ENCODE results near the gene IQSEC1. TPM values are rescaled to one million over a fixed set of nuclear protein-coding genes. Genes with fewer than 3 reads are reported as not detected.

Gene IQSEC1
- total RNA-seq, 1 donor: 135 TPM

- Histone ChIP-seq H3K27me3 (ENCODE audit: insufficient read depth, low read length) (no peaks in the 10 kb centered on the region), H3K4me3 (ENCODE audit: low read length) (no peak overlapping the region), H3K4me1 (ENCODE audit: insufficient read depth, low read length) (peaks cover 36% of the 10 kb centered on the region), H3K9me3 (ENCODE audit: low read depth, low read length) (no peaks in the 10 kb centered on the region)
Observed at GRCh38 chr3:12974334-12974733, 98.9 kb downstream of the IQSEC1 start.

GRCh38 chr3:12973827-12974226 is 99.4 kb downstream of the IQSEC1 start:
- Histone ChIP-seq H3K27me3 (ENCODE audit: insufficient read depth, low read length) (no peaks in the 10 kb centered on the region), H3K4me1 (ENCODE audit: insufficient read depth, low read length) (peaks cover 37% of the 10 kb centered on the region), H3K4me3 (ENCODE audit: low read length) (no peak overlapping the region), H3K9me3 (ENCODE audit: low read depth, low read length) (no peaks in the 10 kb centered on the region)

DNA sequence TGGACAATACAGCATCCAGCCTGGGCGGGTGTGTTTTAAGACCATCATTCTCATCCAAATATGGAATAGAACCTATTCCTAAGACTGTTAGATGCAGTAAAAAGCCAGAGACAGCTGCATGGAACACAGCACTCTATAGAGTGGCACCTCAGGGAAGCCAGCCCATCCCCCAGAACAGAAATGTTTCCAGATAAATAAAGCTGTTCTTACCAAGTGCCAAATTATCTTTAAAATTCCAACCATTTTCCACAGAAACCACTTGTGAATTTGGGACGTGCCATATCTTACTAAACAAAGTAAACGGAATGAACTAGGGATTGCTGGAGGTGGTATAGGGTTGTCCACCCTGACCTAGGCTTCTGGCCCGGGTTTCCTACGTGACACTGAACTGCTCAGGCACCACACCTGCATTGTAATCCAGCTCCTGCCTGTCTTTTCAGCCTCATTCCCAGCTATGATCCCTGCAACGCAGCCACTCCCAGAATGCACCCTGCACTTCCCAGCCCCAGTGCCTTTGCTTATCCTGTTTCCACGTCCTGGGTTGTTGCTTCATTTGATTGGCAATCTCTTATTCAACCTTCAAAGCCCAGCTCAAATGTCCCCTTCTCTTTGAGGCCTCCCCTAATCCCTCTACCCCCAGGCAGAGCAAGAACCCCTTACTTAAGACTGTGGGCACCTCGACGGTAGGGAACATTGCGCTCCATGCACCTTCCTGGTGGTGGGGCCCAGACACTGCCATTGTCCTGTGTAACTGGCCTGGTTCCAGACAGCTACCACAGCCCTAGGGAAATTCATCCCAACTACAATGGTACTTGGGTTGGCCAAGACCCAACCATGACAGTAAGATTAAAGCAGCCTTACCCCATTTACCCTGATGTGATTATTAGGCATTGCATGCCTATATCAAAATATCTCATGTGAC is 100.2 kb downstream of the IQSEC1 start:
- no peak overlapping the region for H3K4me3 ChIP-seq (ENCODE audit: low read length)
- H3K9me3 ChIP-seq (ENCODE audit: low read depth, low read length): no peaks in the 10 kb centered on the region
- H3K27me3 ChIP-seq (ENCODE audit: insufficient read depth, low read length): no peaks in the 10 kb centered on the region
- peaks cover 45% of the 10 kb centered on the region for H3K4me1 ChIP-seq (ENCODE audit: insufficient read depth, low read length)

- no peak overlapping the region for H3K4me3 ChIP-seq (ENCODE audit: low read length)
- H3K9me3 ChIP-seq (ENCODE audit: low read depth, low read length): no peaks in the 10 kb centered on the region
- H3K27me3 ChIP-seq (ENCODE audit: insufficient read depth, low read length): no peaks in the 10 kb centered on the region
- H3K4me1 ChIP-seq (ENCODE audit: insufficient read depth, low read length): peaks cover 49% of the 10 kb centered on the region
Observed at GRCh38 chr3:12972043-12972442, 101.2 kb downstream of the IQSEC1 start.

- peaks cover 62% of the 10 kb centered on the region for H3K4me1 ChIP-seq (ENCODE audit: insufficient read depth, low read length)
- no peaks in the 10 kb centered on the region for H3K9me3 ChIP-seq (ENCODE audit: low read depth, low read length)
- no peak overlapping the region for H3K4me3 ChIP-seq (ENCODE audit: low read length)
- no peaks in the 10 kb centered on the region for H3K27me3 ChIP-seq (ENCODE audit: insufficient read depth, low read length)
Observed at GRCh38 chr3:12970684-12971083, 102.5 kb downstream of the IQSEC1 start.

DNA sequence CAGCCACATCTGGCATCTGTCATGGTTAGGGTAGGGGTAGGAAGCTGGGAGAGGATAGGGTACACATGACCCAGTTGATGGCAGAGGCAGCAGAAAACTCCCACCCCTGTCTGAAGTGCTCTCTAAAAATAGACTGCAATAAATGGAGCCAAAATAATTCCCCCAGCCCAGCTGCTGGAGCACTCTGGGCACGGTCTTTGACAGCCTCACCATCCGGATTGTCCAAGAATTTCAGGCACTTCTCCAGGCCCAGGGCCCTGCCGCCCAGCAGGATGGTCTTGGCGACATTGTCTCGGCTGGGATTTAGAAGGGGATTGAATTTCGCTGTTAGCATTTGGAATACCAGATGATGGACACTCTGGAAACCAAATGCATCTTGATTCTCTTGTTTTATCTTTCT is 103.7 kb downstream of the IQSEC1 start:
- no peaks in the 10 kb centered on the region for H3K9me3 ChIP-seq (ENCODE audit: low read depth, low read length)
- no peaks in the 10 kb centered on the region for H3K27me3 ChIP-seq (ENCODE audit: insufficient read depth, low read length)
- H3K4me1 ChIP-seq (ENCODE audit: insufficient read depth, low read length): peaks cover 67% of the 10 kb centered on the region
- H3K4me3 ChIP-seq (ENCODE audit: low read length): no peak overlapping the region

- Histone ChIP-seq H3K27me3 (ENCODE audit: insufficient read depth, low read length) (no peaks in the 10 kb centered on the region), H3K4me3 (ENCODE audit: low read length) (no peak overlapping the region), H3K4me1 (ENCODE audit: insufficient read depth, low read length) (peaks cover 67% of the 10 kb centered on the region), H3K9me3 (ENCODE audit: low read depth, low read length) (no peaks in the 10 kb centered on the region)
Observed at GRCh38 chr3:12968541-12968940, 104.7 kb downstream of the IQSEC1 start.

DNA sequence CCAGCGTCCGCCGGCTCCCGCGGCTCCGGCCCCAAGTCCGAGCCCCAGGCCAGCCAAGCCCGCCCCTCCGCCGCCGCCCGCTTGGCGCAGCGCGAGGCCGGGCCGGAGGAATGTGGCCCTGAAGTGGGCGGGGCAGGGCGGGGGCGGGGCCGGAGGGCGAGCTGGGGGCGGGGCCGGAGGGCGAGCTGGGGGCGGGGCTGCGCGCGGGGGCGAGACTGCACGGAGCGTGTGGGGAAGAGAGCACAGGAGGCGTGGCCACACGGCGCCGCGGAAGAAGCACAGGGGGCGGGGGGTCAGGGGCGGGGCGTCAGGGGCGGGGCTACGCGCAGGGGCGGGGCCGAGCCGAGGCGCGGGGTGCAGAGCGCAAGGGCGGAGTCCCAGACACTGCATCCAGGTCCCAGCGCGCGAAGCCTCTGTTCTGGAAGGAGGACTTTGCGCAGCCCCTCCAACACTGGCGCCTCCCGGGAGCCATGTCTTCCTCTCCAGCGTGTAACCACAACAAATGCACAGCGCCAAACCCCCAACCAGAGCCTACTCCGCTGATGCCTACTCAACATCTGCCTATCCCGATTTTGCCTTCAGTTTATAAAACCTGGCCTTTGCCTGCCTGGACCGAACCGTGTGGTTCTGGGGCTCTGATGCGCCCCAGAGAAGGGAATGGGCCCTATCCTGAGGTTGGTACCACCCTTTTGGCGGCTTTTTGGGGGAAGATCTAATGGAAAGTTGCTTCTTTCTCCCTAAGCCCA is 105.5 kb downstream of the IQSEC1 start:
- Histone ChIP-seq H3K27me3 (ENCODE audit: insufficient read depth, low read length) (no peaks in the 10 kb centered on the region), H3K4me1 (ENCODE audit: insufficient read depth, low read length) (peaks cover 68% of the 10 kb centered on the region), H3K4me3 (ENCODE audit: low read length) (peak overlapping the region; percentile 24)

GRCh38 chr3:12966847-12967605 is 106.2 kb downstream of the IQSEC1 start:
- H3K4me3 ChIP-seq (ENCODE audit: low read length): peak overlapping the region; percentile 24
- H3K9me3 ChIP-seq (ENCODE audit: low read depth, low read length): no peaks in the 10 kb centered on the region
- H3K4me1 ChIP-seq (ENCODE audit: insufficient read depth, low read length): peaks cover 71% of the 10 kb centered on the region
- no peaks in the 10 kb centered on the region for H3K27me3 ChIP-seq (ENCODE audit: insufficient read depth, low read length)

More for the DNA sequence above, 105.5 kb downstream of the IQSEC1 start:
- no peaks in the 10 kb centered on the region for H3K9me3 ChIP-seq (ENCODE audit: low read depth, low read length)

DNA sequence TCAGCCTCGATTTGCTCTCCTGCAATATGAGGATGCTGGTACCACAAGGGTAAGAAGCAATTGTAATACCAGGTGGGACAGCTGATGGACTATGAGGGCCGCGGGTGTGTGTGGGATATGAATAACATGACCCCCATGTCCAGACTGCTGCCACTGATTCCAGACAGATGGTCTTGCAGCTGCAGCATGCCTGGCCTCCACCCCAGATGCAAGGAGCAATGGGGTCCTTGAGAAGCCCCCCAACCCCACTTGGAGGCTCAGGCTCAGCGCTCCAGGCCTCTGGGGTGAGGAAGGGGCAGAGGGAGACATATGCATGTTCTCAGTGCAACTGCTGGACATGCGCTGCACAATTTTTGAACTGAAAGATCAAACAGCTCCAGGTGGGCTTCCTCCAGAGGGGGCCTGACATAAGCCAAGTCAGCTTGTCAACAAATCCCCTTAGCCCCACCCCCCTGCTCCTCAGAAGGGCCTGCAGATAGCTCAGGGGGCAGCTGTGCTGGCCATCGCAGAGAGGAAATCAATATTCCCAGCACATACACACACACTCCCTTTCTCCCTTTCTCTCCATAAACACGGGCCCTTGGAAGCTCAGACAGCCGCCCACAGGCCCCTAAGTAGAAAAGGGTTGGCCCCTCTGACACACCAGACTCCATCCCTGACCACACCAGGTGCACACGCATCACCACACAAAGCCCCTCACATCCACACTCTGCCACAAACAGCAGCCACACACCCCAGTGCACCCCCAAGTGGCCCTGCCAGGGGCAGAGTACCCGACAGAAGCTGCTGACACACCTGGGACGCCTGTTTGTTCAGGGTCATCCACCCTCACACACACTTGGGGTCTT is 107.0 kb downstream of the IQSEC1 start:
- H3K4me1 ChIP-seq (ENCODE audit: insufficient read depth, low read length): peaks cover 72% of the 10 kb centered on the region
- no peaks in the 10 kb centered on the region for H3K9me3 ChIP-seq (ENCODE audit: low read depth, low read length)
- no peak overlapping the region for H3K4me3 ChIP-seq (ENCODE audit: low read length)
- H3K27me3 ChIP-seq (ENCODE audit: insufficient read depth, low read length): no peaks in the 10 kb centered on the region

GRCh38 chr3:12964711-12965612 is 108.3 kb downstream of the IQSEC1 start:
- Histone ChIP-seq H3K27me3 (ENCODE audit: insufficient read depth, low read length) (no peaks in the 10 kb centered on the region), H3K4me3 (ENCODE audit: low read length) (no peak overlapping the region), H3K9me3 (ENCODE audit: low read depth, low read length) (no peaks in the 10 kb centered on the region), H3K4me1 (ENCODE audit: insufficient read depth, low read length) (peaks cover 82% of the 10 kb centered on the region)

DNA sequence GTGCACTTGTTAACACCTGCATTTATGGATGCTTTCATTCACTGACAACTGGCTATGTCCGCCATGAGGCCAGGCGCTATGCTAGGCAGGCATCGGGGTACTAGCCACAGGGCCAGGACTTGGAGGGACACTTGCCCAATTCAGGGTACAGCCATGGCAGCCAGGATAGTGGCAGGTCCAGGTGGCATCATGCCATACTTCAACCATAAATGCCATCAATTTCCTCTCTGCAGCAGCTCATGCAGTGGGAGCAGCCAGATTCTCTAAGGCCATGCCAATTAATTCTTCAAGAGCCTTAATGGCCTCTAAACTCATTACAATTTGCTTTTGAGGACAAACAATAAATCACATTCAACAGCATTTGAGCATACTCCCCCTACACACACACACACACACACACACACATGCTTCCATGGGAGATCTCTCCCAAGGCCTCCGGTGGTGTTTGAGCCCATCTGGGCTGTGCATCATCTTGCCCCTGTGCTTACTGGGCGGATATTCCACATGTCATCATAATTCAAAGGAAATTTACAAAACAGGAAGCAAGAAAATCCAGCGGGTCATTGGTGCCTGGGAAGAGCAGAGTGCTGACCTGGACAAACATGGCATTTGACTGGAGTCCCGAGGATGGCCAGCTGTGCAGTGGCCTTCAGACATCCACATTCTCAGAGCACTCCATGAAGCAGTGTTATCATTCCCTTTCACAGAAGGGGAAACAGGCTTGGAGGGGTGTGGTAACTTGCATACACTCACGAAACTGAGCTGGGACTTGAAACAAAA is 109.1 kb downstream of the IQSEC1 start:
- no peaks in the 10 kb centered on the region for H3K9me3 ChIP-seq (ENCODE audit: low read depth, low read length)
- H3K27me3 ChIP-seq (ENCODE audit: insufficient read depth, low read length): no peaks in the 10 kb centered on the region
- H3K4me3 ChIP-seq (ENCODE audit: low read length): no peak overlapping the region
- H3K4me1 ChIP-seq (ENCODE audit: insufficient read depth, low read length): peaks cover 91% of the 10 kb centered on the region

Data from mononuclear cell (primary cell).